SH-SY5Y (cell line): ENCODE measurements around the gene TMEM161A.

Experiments
- GATA2 ChIP-seq: IDR thresholded peaks from 2 replicates; pipeline ENCODE4 v1.6.1; 2011; ENCODE audit warnings: mild to moderate bottlenecking, low read depth, low read length
- GATA3 ChIP-seq: IDR thresholded peaks from 2 replicates; pipeline ENCODE4 v1.6.1; 2011; ENCODE audit warnings: low read depth, mild to moderate bottlenecking, low read length, moderate library complexity

GRCh38 chr19:19087676-19088075 lies 50.6 kb downstream of the TMEM161A start:
- no peak for TF ChIP-seq GATA2
- TF ChIP-seq GATA3 = no peak
